Central memory CD8-positive, alpha-beta T cell (primary cell): ENCODE results near the gene SLC15A1.
"Not testable (repeated sequence)": the region's sequence is repeated elsewhere in the genome, so short reads cannot be mapped to it uniquely, and the experiment has no call there.

Experiments
- ATAC-seq: fragments of 150-1000 bp; cut with Tn5 transposase; replicated peaks from 2 replicates; pipeline ENCODE4 v1.10.0; 2022; ENCODE audit warnings: mild to moderate bottlenecking, moderate FRiP score, moderate number of reproducible peaks; ENCODE audit not compliant: poor library complexity, severe bottlenecking; ENCODE audit errors: extremely low read depth
- DNase-seq, 2 donors: peaks; one replicate each; pipeline ENCODE4 v3.0.0; 2021; ENCODE audit warnings: low spot score in 2 of 2
- H3K27ac Mint-ChIP-seq: one replicate; pipeline ENCODE4 v1.8.0; 2022; ENCODE audit warnings: low read depth, mild to moderate bottlenecking, moderate library complexity, mixed read lengths
- H3K27me3 Mint-ChIP-seq: one replicate; pipeline ENCODE4 v1.8.0; 2022; ENCODE audit warnings: mixed read lengths
- H3K36me3 Mint-ChIP-seq: one replicate; pipeline ENCODE4 v1.8.0; 2022; ENCODE audit warnings: mild to moderate bottlenecking, moderate library complexity, mixed read lengths; ENCODE audit not compliant: insufficient read depth
- H3K4me1 Mint-ChIP-seq: one replicate; pipeline ENCODE4 v1.8.0; 2022; ENCODE audit warnings: mixed read lengths
- H3K4me3 Mint-ChIP-seq: one replicate; pipeline ENCODE4 v1.8.0; 2022; ENCODE audit warnings: mild to moderate bottlenecking, moderate library complexity, mixed read lengths
- H3K9me3 Mint-ChIP-seq: one replicate; pipeline ENCODE4 v1.8.0; 2022; ENCODE audit warnings: mixed read lengths

Gene SLC15A1

GRCh38 chr13:98652721-98653462 is 99.6 kb downstream of the SLC15A1 start:
- no peak for DNase-seq
- H3K9me3 Mint-ChIP-seq, result no peaks in the 10 kb centered on the region
- peaks cover 2% of the 10 kb centered on the region for H3K36me3 Mint-ChIP-seq
- H3K4me1 Mint-ChIP-seq, result peaks cover 10% of the 10 kb centered on the region
- no peak overlapping the region for H3K27ac Mint-ChIP-seq
- no peak for ATAC-seq
- H3K4me3 Mint-ChIP-seq, result no peak overlapping the region
- peaks cover 18% of the 10 kb centered on the region for H3K27me3 Mint-ChIP-seq

- ATAC-seq, result no peak
- H3K4me3 Mint-ChIP-seq, result no peak overlapping the region
- peaks cover 21% of the 10 kb centered on the region for H3K27me3 Mint-ChIP-seq
Observed at GRCh38 chr13:98652276-98652675, 100.2 kb downstream of the SLC15A1 start.

GRCh38 chr13:98651744-98652143 is 100.7 kb downstream of the SLC15A1 start:
- Mint-ChIP-seq H3K4me1 (peaks cover 10% of the 10 kb centered on the region), H3K4me3 (no peak overlapping the region), H3K27me3 (peaks cover 27% of the 10 kb centered on the region), H3K27ac (no peak overlapping the region), H3K9me3 (no peaks in the 10 kb centered on the region), H3K36me3 (peaks cover 2% of the 10 kb centered on the region)
- no peak for ATAC-seq
- DNase-seq, result no peak

More at GRCh38 chr13:98652276-98652675, 100.2 kb downstream of the SLC15A1 start:
- peaks cover 2% of the 10 kb centered on the region for H3K36me3 Mint-ChIP-seq
- no peaks in the 10 kb centered on the region for H3K9me3 Mint-ChIP-seq
- no peak for DNase-seq
- H3K27ac Mint-ChIP-seq, result no peak overlapping the region
- H3K4me1 Mint-ChIP-seq, result peaks cover 10% of the 10 kb centered on the region

- no peaks in the 10 kb centered on the region for H3K9me3 Mint-ChIP-seq
- H3K27me3 Mint-ChIP-seq, result peaks cover 38% of the 10 kb centered on the region
- H3K4me1 Mint-ChIP-seq, result peaks cover 10% of the 10 kb centered on the region
- ATAC-seq, result no peak
- H3K27ac Mint-ChIP-seq, result no peak overlapping the region
- H3K4me3 Mint-ChIP-seq, result no peak overlapping the region
- peaks cover 2% of the 10 kb centered on the region for H3K36me3 Mint-ChIP-seq
- no peak for DNase-seq
Observed at GRCh38 chr13:98650396-98651107, 101.9 kb downstream of the SLC15A1 start.

- Mint-ChIP-seq H3K27ac (no peak overlapping the region), H3K4me3 (no peak overlapping the region), H3K9me3 (no peaks in the 10 kb centered on the region), H3K36me3 (peaks cover 2% of the 10 kb centered on the region), H3K27me3 (peaks cover 36% of the 10 kb centered on the region), H3K4me1 (peaks cover 10% of the 10 kb centered on the region)
- DNase-seq (no peak), ATAC-seq (no peak)
Observed at GRCh38 chr13:98649861-98650260, 102.6 kb downstream of the SLC15A1 start.

GRCh38 chr13:98648686-98649085 is 103.8 kb downstream of the SLC15A1 start:
- Mint-ChIP-seq H3K36me3 (no peaks in the 10 kb centered on the region), H3K4me3 (no peak overlapping the region), H3K27me3 (peaks cover 34% of the 10 kb centered on the region), H3K9me3 (no peaks in the 10 kb centered on the region), H3K4me1 (peaks cover 5% of the 10 kb centered on the region), H3K27ac (no peak overlapping the region)
- ATAC-seq (no peak), DNase-seq (no peak)

GRCh38 chr13:98648141-98648540 is 104.3 kb downstream of the SLC15A1 start:
- no peak overlapping the region for H3K4me3 Mint-ChIP-seq
- H3K4me1 Mint-ChIP-seq, result peaks cover under 1% of the 10 kb centered on the region
- ATAC-seq (no peak), DNase-seq (no peak)
- no peaks in the 10 kb centered on the region for H3K36me3 Mint-ChIP-seq
- H3K27me3 Mint-ChIP-seq, result peaks cover 34% of the 10 kb centered on the region
- no peaks in the 10 kb centered on the region for H3K9me3 Mint-ChIP-seq
- no peak overlapping the region for H3K27ac Mint-ChIP-seq

- H3K27ac Mint-ChIP-seq, result no peak overlapping the region
Observed at GRCh38 chr13:98647121-98647520, 105.4 kb downstream of the SLC15A1 start.

GRCh38 chr13:98643479-98643878 is 109.0 kb downstream of the SLC15A1 start:
- DNase-seq (no peak), ATAC-seq (no peak)
- H3K4me3 Mint-ChIP-seq, result no peak overlapping the region
- no peaks in the 10 kb centered on the region for H3K36me3 Mint-ChIP-seq
- H3K27me3 Mint-ChIP-seq, result peaks cover 64% of the 10 kb centered on the region
- H3K27ac Mint-ChIP-seq, result no peak overlapping the region
- H3K9me3 Mint-ChIP-seq, result no peaks in the 10 kb centered on the region
- no peaks in the 10 kb centered on the region for H3K4me1 Mint-ChIP-seq

More at GRCh38 chr13:98647121-98647520, 105.4 kb downstream of the SLC15A1 start:
- Mint-ChIP-seq H3K4me3 (no peak overlapping the region), H3K27me3 (peaks cover 34% of the 10 kb centered on the region), H3K9me3 (no peaks in the 10 kb centered on the region), H3K36me3 (no peaks in the 10 kb centered on the region), H3K4me1 (no peaks in the 10 kb centered on the region)
- ATAC-seq (no peak), DNase-seq (no peak)

GRCh38 chr13:98641075-98641474 is 111.4 kb downstream of the SLC15A1 start:
- H3K27me3 Mint-ChIP-seq, result peaks cover 48% of the 10 kb centered on the region
- no peaks in the 10 kb centered on the region for H3K4me1 Mint-ChIP-seq
- ATAC-seq (no peak), DNase-seq (no peak)
- no peaks in the 10 kb centered on the region for H3K9me3 Mint-ChIP-seq
- H3K4me3 Mint-ChIP-seq, result no peak overlapping the region
- no peak overlapping the region for H3K27ac Mint-ChIP-seq
- peaks cover 1% of the 10 kb centered on the region for H3K36me3 Mint-ChIP-seq

GRCh38 chr13:98639785-98640184 is 112.7 kb downstream of the SLC15A1 start:
- H3K36me3 Mint-ChIP-seq, H3K4me1 Mint-ChIP-seq, H3K27ac Mint-ChIP-seq, H3K9me3 Mint-ChIP-seq, DNase-seq, H3K4me3 Mint-ChIP-seq, ATAC-seq: not testable (repeated sequence)
- peaks cover 37% of the 10 kb centered on the region for H3K27me3 Mint-ChIP-seq

- H3K27ac Mint-ChIP-seq, H3K4me3 Mint-ChIP-seq, ATAC-seq, H3K4me1 Mint-ChIP-seq, H3K9me3 Mint-ChIP-seq, H3K36me3 Mint-ChIP-seq, DNase-seq: not testable (repeated sequence)
- H3K27me3 Mint-ChIP-seq, result peaks cover 30% of the 10 kb centered on the region
Observed at GRCh38 chr13:98638352-98638751, 114.1 kb downstream of the SLC15A1 start.
